Peyer's patch (tissue), 4 donors: Measurements from ENCODE around the gene SOX1.

Experiments used
- POLR2A ChIP-seq, 2 donors: fragments of 450-650 bp; IDR thresholded peaks; one replicate each; pipeline ENCODE4 v1.5.1; 2017; ENCODE audit warnings: antibody characterized with exemption in 2 of 2, mild to moderate bottlenecking in 2 of 2, moderate library complexity in 2 of 2
- TF ChIP-seq, protein P1 (sequence below), 6 experiments: fragments of 450-650 bp in 4 of 6; fragments of 200-600 bp in 2 of 6; sonication (generic) in 1 of 6; IDR thresholded peaks; one replicate each; pipeline ENCODE4 v1.5.1; 2017 to 2019; ENCODE audit warnings: antibody characterized with exemption in 6 of 6, mild to moderate bottlenecking in 3 of 6, moderate library complexity in 1 of 6

DNA sequence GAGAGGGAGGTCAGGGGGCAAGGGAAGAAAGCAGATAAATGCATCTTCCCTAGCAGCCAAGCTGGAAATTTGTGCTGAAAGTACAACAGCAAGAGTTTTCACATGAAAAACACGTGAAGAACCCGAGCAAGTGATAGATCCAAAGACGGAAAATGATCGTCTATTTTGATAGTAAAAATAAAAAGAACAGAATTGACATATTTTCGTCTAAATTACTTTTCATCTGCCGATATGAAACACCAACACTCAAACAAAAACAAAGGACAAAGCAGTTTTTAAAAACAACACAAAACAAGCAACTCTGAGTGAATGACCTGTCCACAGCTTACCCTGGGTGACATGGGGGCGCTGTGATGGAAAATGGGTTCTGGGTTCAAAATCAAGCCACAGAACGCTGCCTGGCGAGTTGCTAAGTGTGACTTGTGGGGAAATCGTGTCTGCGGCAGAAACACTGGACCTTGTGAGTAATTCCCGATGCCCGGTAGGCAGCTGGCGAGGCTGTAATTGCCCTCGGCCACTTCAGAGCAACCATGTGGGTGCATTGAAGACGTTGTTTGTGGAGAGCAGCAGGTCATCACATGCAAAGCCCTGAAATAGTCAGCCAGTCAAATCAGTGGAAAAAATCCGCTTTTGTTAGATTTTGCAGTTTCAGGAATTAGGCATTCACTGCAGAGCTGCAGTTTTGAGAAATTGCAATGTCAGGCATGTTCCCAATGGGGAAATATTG is 7.4 kb downstream of the SOX1 start:
- TF ChIP-seq, protein P1, sequence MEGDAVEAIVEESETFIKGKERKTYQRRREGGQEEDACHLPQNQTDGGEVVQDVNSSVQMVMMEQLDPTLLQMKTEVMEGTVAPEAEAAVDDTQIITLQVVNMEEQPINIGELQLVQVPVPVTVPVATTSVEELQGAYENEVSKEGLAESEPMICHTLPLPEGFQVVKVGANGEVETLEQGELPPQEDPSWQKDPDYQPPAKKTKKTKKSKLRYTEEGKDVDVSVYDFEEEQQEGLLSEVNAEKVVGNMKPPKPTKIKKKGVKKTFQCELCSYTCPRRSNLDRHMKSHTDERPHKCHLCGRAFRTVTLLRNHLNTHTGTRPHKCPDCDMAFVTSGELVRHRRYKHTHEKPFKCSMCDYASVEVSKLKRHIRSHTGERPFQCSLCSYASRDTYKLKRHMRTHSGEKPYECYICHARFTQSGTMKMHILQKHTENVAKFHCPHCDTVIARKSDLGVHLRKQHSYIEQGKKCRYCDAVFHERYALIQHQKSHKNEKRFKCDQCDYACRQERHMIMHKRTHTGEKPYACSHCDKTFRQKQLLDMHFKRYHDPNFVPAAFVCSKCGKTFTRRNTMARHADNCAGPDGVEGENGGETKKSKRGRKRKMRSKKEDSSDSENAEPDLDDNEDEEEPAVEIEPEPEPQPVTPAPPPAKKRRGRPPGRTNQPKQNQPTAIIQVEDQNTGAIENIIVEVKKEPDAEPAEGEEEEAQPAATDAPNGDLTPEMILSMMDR (IDR thresholded peaks at IDR 0.05) = no peak
- TF ChIP-seq POLR2A (IDR thresholded peaks at IDR 0.05) = no peak
